Activated naive CD8-positive, alpha-beta T cell treated with anti-CD3 and anti-CD28 coated beads, Interleukin-2, amount 10 ng/mL, durations not matched to agents 7 days and 5 days (primary cell): ENCODE measurements around the gene TMEM150B. TPM values are rescaled to one million over a fixed set of nuclear protein-coding genes. Genes with fewer than 3 reads are reported as not detected.

ENCODE experiments used
- ATAC-seq: fragments of 150-1000 bp; cut with Tn5 transposase; one replicate; pipeline ENCODE4 v1.10.0; 2021; ENCODE audit warnings: low read depth, moderate library complexity
- POLR2A ChIA-PET: fragments of 350-600 bp; sonication (Branson Sonifier 250); formaldehyde crosslinking; loops from one replicate; lab custom pipeline; 2021; ENCODE audit warnings: antibody characterized with exemption; lab: Charles Lee
- DNase-seq: peaks from one replicate; pipeline ENCODE4 v3.0.0; 2021
- H3K27ac Mint-ChIP-seq: one replicate; pipeline ENCODE4 v1.8.0; 2022; ENCODE audit warnings: mild to moderate bottlenecking, mixed read lengths
- H3K27me3 Mint-ChIP-seq: one replicate; pipeline ENCODE4 v1.8.0; 2022; ENCODE audit warnings: mild to moderate bottlenecking, moderate library complexity, mixed read lengths
- H3K36me3 Mint-ChIP-seq: one replicate; pipeline ENCODE4 v1.8.0; 2021; ENCODE audit warnings: mild to moderate bottlenecking, mixed read lengths
- H3K4me1 Mint-ChIP-seq: one replicate; pipeline ENCODE4 v1.8.0; 2021; ENCODE audit warnings: mixed read lengths
- H3K4me3 Mint-ChIP-seq: one replicate; pipeline ENCODE4 v1.8.0; 2022; ENCODE audit warnings: mild to moderate bottlenecking, moderate library complexity, mixed read lengths
- H3K9me3 Mint-ChIP-seq: one replicate; pipeline ENCODE4 v1.8.0; 2021; ENCODE audit warnings: mixed read lengths
- total RNA-seq, 2 experiments: library from RNA; stranded (reverse); gene quantifications; one replicate each; pipeline ENCODE4 v1.2.3, GENCODE V29; 2021

The TMEM150B gene
- total RNA-seq, 2 experiments from 2014 or later = 0.51 to 1.1 TPM

GRCh38 chr19:55269299-55269698 is 55.8 kb downstream of the TMEM150B start:
- Mint-ChIP-seq H3K27me3 (no peaks in the 10 kb centered on the region), H3K4me3 (no peak overlapping the region), H3K4me1 (peaks cover 9% of the 10 kb centered on the region), H3K9me3 (peaks cover 7% of the 10 kb centered on the region), H3K36me3 (peaks cover 14% of the 10 kb centered on the region), H3K27ac (no peak overlapping the region)
- POLR2A ChIA-PET = interaction anchor here (1.3 kb wide), 1 partner anchor 10 kb away, joined by 3 read pairs; no protein-coding TSS in a partner anchor
- no peak for ATAC-seq
- no peak for DNase-seq

GRCh38 chr19:55266840-55267239 is 58.3 kb downstream of the TMEM150B start:
- Mint-ChIP-seq H3K4me1 (peaks cover 9% of the 10 kb centered on the region), H3K27me3 (no peaks in the 10 kb centered on the region), H3K27ac (no peak overlapping the region), H3K36me3 (peaks cover 14% of the 10 kb centered on the region), H3K4me3 (no peak overlapping the region), H3K9me3 (peaks cover 7% of the 10 kb centered on the region)
- POLR2A ChIA-PET = no interaction called here
- ATAC-seq = no peak
- DNase-seq = no peak

GRCh38 chr19:55266404-55266803 is 58.7 kb downstream of the TMEM150B start:
- H3K4me3 Mint-ChIP-seq = peak overlapping the region; percentile 0
- peaks cover 14% of the 10 kb centered on the region for H3K36me3 Mint-ChIP-seq
- peaks cover 7% of the 10 kb centered on the region for H3K9me3 Mint-ChIP-seq
- no peak for ATAC-seq
- POLR2A ChIA-PET = no interaction called here
- H3K27ac Mint-ChIP-seq = peak overlapping the region; percentile 8
- peaks cover 9% of the 10 kb centered on the region for H3K4me1 Mint-ChIP-seq
- no peak for DNase-seq
- no peaks in the 10 kb centered on the region for H3K27me3 Mint-ChIP-seq

- peaks cover 7% of the 10 kb centered on the region for H3K9me3 Mint-ChIP-seq
Observed at GRCh38 chr19:55265723-55266386, 59.3 kb downstream of the TMEM150B start.

GRCh38 chr19:55265173-55265572 is 60.0 kb downstream of the TMEM150B start:
- Mint-ChIP-seq H3K36me3 (peaks cover 10% of the 10 kb centered on the region), H3K4me1 (peaks cover 8% of the 10 kb centered on the region), H3K9me3 (peaks cover 7% of the 10 kb centered on the region), H3K27me3 (no peaks in the 10 kb centered on the region), H3K4me3 (no peak overlapping the region), H3K27ac (no peak overlapping the region)
- POLR2A ChIA-PET = no interaction called here
- ATAC-seq (no peak), DNase-seq (no peak)

More at GRCh38 chr19:55265723-55266386, 59.3 kb downstream of the TMEM150B start:
- peaks cover 9% of the 10 kb centered on the region for H3K4me1 Mint-ChIP-seq
- no peak for ATAC-seq
- POLR2A ChIA-PET = no interaction called here
- no peaks in the 10 kb centered on the region for H3K27me3 Mint-ChIP-seq
- no peak overlapping the region for H3K4me3 Mint-ChIP-seq
- peak overlapping the region; percentile 8 for H3K27ac Mint-ChIP-seq
- peaks cover 13% of the 10 kb centered on the region for H3K36me3 Mint-ChIP-seq
- DNase-seq = no peak

GRCh38 chr19:55264531-55264930 is 60.6 kb downstream of the TMEM150B start:
- ATAC-seq (no peak), DNase-seq (no peak)
- Mint-ChIP-seq H3K27ac (no peak overlapping the region), H3K4me3 (no peak overlapping the region), H3K4me1 (peaks cover 8% of the 10 kb centered on the region), H3K36me3 (peaks cover 10% of the 10 kb centered on the region), H3K9me3 (peaks cover 7% of the 10 kb centered on the region), H3K27me3 (no peaks in the 10 kb centered on the region)
- POLR2A ChIA-PET = no interaction called here

Other genes with a start within 250 kb of the TMEM150B start
- gene EPS8L1, start 249.5 kb downstream of the TMEM150B start, total RNA-seq = 1 to 10 TPM; 5.1 to 7.6 TPM
- gene PPP1R12C, start 207.7 kb downstream of the TMEM150B start, total RNA-seq = 100 to 1,000 TPM; 147 to 157 TPM
- gene TNNT1, start 176.1 kb downstream of the TMEM150B start, total RNA-seq = not detected
- not detected for gene TNNI3, start 167.6 kb downstream of the TMEM150B start, total RNA-seq
- under 1 TPM in 1 of 2 experiments, not detected in 1; 0.65 TPM for gene DNAAF3, start 158.7 kb downstream of the TMEM150B start, total RNA-seq
- gene SYT5, start 145.1 kb downstream of the TMEM150B start, total RNA-seq = under 1 TPM in 1 of 2 experiments, not detected in 1; 0.39 TPM
- gene PTPRH, start 115.8 kb downstream of the TMEM150B start, total RNA-seq = not detected
- 10 to 100 TPM; 18.8 to 19.4 TPM for gene TMEM86B, start 96.6 kb downstream of the TMEM150B start, total RNA-seq
- gene PPP6R1, start 66.3 kb downstream of the TMEM150B start, total RNA-seq = 100 to 1,000 TPM; 211 to 226 TPM
- gene HSPBP1, start 45.2 kb downstream of the TMEM150B start, total RNA-seq = 10 to 100 TPM; 19.5 to 20.3 TPM
- 1 to 10 TPM; 9.0 TPM for gene BRSK1, start 41.3 kb downstream of the TMEM150B start, total RNA-seq
- 10 to 100 TPM; 26.4 to 28.5 TPM for gene KMT5C, start 14.5 kb upstream of the TMEM150B start, total RNA-seq
- gene COX6B2, start 29.4 kb upstream of the TMEM150B start, total RNA-seq = under 1 TPM in 1 of 2 experiments, not detected in 1; 0.55 TPM
- not detected for gene GARIN5B, start 37.9 kb upstream of the TMEM150B start, total RNA-seq
- under 1 TPM; 0.53 to 0.60 TPM for gene IL11, start 45.1 kb upstream of the TMEM150B start, total RNA-seq
- not detected for gene TMEM190, start 51.5 kb upstream of the TMEM150B start, total RNA-seq
- gene TMEM238, start 59.0 kb upstream of the TMEM150B start, total RNA-seq = 10 to 100 TPM; 17.0 to 19.8 TPM
- gene RPL28, start 60.6 kb upstream of the TMEM150B start, total RNA-seq = 1,000 to 10,000 TPM; 3,030 to 3,043 TPM
- gene UBE2S, start 82.4 kb upstream of the TMEM150B start, total RNA-seq = 100 to 1,000 TPM; 184 to 203 TPM
- gene SHISA7, start 118.0 kb upstream of the TMEM150B start, total RNA-seq = not detected
- gene ISOC2, start 136.3 kb upstream of the TMEM150B start, total RNA-seq = 10 to 100 TPM; 13.7 to 16.8 TPM
- not detected for gene C19orf85, start 139.4 kb upstream of the TMEM150B start, total RNA-seq
- 10 to 100 TPM in 1 of 2 experiments, 1 to 10 TPM in 1; 9.4 to 11.5 TPM for gene ZNF628, start 151.3 kb upstream of the TMEM150B start, total RNA-seq
- gene NAT14, start 159.8 kb upstream of the TMEM150B start, total RNA-seq = 10 to 100 TPM; 14.5 to 15.0 TPM
- gene SSC5D, start 163.1 kb upstream of the TMEM150B start, total RNA-seq = 1 to 10 TPM in 1 of 2 experiments, under 1 TPM in 1; 0.86 to 1.1 TPM
- gene SBK2, start 211.8 kb upstream of the TMEM150B start, total RNA-seq = not detected
- not detected for gene SBK3, start 220.2 kb upstream of the TMEM150B start, total RNA-seq